ENCODE data around the gene TEX13C.
"Not testable (repeated sequence)": the region's sequence is repeated elsewhere in the genome, so short reads cannot be mapped to it uniquely, and the experiment has no call there.

TEX13C gene

GRCh38 chrX:125308653-125309052 is 11.0 kb upstream of the TEX13C start:
- no peak overlapping the region for H3K27ac ChIP-seq (ENCODE audit: low read depth, low read length, severe bottlenecking)
- no peaks in the 10 kb centered on the region for H3K4me1 ChIP-seq (ENCODE audit: control insufficient read depth, insufficient read depth, low read length, poor library complexity, severe bottlenecking)
- H3K9me3 ChIP-seq (ENCODE audit: control insufficient read depth, low read length): no peaks in the 10 kb centered on the region
- no peak overlapping the region for H3K4me3 ChIP-seq (ENCODE audit: extremely low read depth, insufficient read depth, low read length, poor library complexity, severe bottlenecking)
- no peaks in the 10 kb centered on the region for H3K36me3 ChIP-seq (ENCODE audit: control insufficient read depth, insufficient read depth, low read length)

GRCh38 chrX:125319166-125319565 is 505 bp upstream of the TEX13C start:
- not testable (repeated sequence) for H3K4me3 ChIP-seq (ENCODE audit: extremely low read depth, insufficient read depth, low read length, poor library complexity, severe bottlenecking); H3K27ac ChIP-seq (ENCODE audit: low read depth, low read length, severe bottlenecking); H3K9me3 ChIP-seq (ENCODE audit: control insufficient read depth, low read length); H3K4me1 ChIP-seq (ENCODE audit: control insufficient read depth, insufficient read depth, low read length, poor library complexity, severe bottlenecking); H3K36me3 ChIP-seq (ENCODE audit: control insufficient read depth, insufficient read depth, low read length)
- whole genome bisulfite sequencing, 2 experiments (ENCODE audit: insufficient coverage in 2 of 2): no CpG with 5 or more reads among the region's 17 CpGs

- H3K9me3 ChIP-seq (ENCODE audit: control insufficient read depth, low read length): no peaks in the 10 kb centered on the region
- no peaks in the 10 kb centered on the region for H3K4me1 ChIP-seq (ENCODE audit: control insufficient read depth, insufficient read depth, low read length, poor library complexity, severe bottlenecking)
- H3K4me3 ChIP-seq (ENCODE audit: extremely low read depth, insufficient read depth, low read length, poor library complexity, severe bottlenecking): no peak overlapping the region
- no peaks in the 10 kb centered on the region for H3K36me3 ChIP-seq (ENCODE audit: control insufficient read depth, insufficient read depth, low read length)
- no peak overlapping the region for H3K27ac ChIP-seq (ENCODE audit: low read depth, low read length, severe bottlenecking)
- WGBS, 2 experiments (ENCODE audit: insufficient coverage in 2 of 2): 60% methylated on average over 1 of the region's 2 CpGs; no CpG with 5 or more reads in 1 of the 2 experiments
Observed at GRCh38 chrX:125322431-125322830, 2.8 kb downstream of the TEX13C start.

GRCh38 chrX:125326599-125326998 is 6.9 kb downstream of the TEX13C start:
- no CpG with 5 or more reads among the region's 3 CpGs for WGBS, 2 experiments (ENCODE audit: insufficient coverage in 2 of 2)

GRCh38 chrX:125327891-125328290 is 8.2 kb downstream of the TEX13C start:
- Histone ChIP-seq H3K9me3 (ENCODE audit: control insufficient read depth, low read length) (no peaks in the 10 kb centered on the region), H3K36me3 (ENCODE audit: control insufficient read depth, insufficient read depth, low read length) (no peaks in the 10 kb centered on the region), H3K27ac (ENCODE audit: low read depth, low read length, severe bottlenecking) (no peak overlapping the region), H3K4me3 (ENCODE audit: extremely low read depth, insufficient read depth, low read length, poor library complexity, severe bottlenecking) (no peak overlapping the region), H3K4me1 (ENCODE audit: control insufficient read depth, insufficient read depth, low read length, poor library complexity, severe bottlenecking) (no peaks in the 10 kb centered on the region)
- WGBS, 2 experiments (ENCODE audit: insufficient coverage in 2 of 2): 89 to 100% methylated on average over 1 to 9 of the region's 12 CpGs

More at GRCh38 chrX:125326599-125326998, 6.9 kb downstream of the TEX13C start:
- Histone ChIP-seq H3K27ac (ENCODE audit: low read depth, low read length, severe bottlenecking) (no peak overlapping the region), H3K36me3 (ENCODE audit: control insufficient read depth, insufficient read depth, low read length) (no peaks in the 10 kb centered on the region), H3K9me3 (ENCODE audit: control insufficient read depth, low read length) (no peaks in the 10 kb centered on the region), H3K4me3 (ENCODE audit: extremely low read depth, insufficient read depth, low read length, poor library complexity, severe bottlenecking) (no peak overlapping the region), H3K4me1 (ENCODE audit: control insufficient read depth, insufficient read depth, low read length, poor library complexity, severe bottlenecking) (no peaks in the 10 kb centered on the region)

GRCh38 chrX:125333583-125333982 is 13.9 kb downstream of the TEX13C start:
- Histone ChIP-seq H3K36me3 (ENCODE audit: control insufficient read depth, insufficient read depth, low read length) (no peaks in the 10 kb centered on the region), H3K4me3 (ENCODE audit: extremely low read depth, insufficient read depth, low read length, poor library complexity, severe bottlenecking) (no peak overlapping the region), H3K27ac (ENCODE audit: low read depth, low read length, severe bottlenecking) (no peak overlapping the region), H3K4me1 (ENCODE audit: control insufficient read depth, insufficient read depth, low read length, poor library complexity, severe bottlenecking) (no peaks in the 10 kb centered on the region), H3K9me3 (ENCODE audit: control insufficient read depth, low read length) (no peaks in the 10 kb centered on the region)
- no CpG with 5 or more reads among the region's 2 CpGs for WGBS, 2 experiments (ENCODE audit: insufficient coverage in 2 of 2)

- Histone ChIP-seq H3K4me3 (ENCODE audit: extremely low read depth, insufficient read depth, low read length, poor library complexity, severe bottlenecking) (no peak overlapping the region), H3K9me3 (ENCODE audit: control insufficient read depth, low read length) (no peaks in the 10 kb centered on the region), H3K27ac (ENCODE audit: low read depth, low read length, severe bottlenecking) (no peak overlapping the region), H3K36me3 (ENCODE audit: control insufficient read depth, insufficient read depth, low read length) (no peaks in the 10 kb centered on the region), H3K4me1 (ENCODE audit: control insufficient read depth, insufficient read depth, low read length, poor library complexity, severe bottlenecking) (no peaks in the 10 kb centered on the region)
- 94% methylated on average over 4 of the region's 4 CpGs; no CpG with 5 or more reads in 1 of the 2 experiments for WGBS, 2 experiments (ENCODE audit: insufficient coverage in 2 of 2)
Observed at GRCh38 chrX:125340490-125340889, 20.8 kb downstream of the TEX13C start.

GRCh38 chrX:125374169-125374568 is 54.5 kb downstream of the TEX13C start:
- Histone ChIP-seq H3K36me3 (ENCODE audit: control insufficient read depth, insufficient read depth, low read length) (no peaks in the 10 kb centered on the region), H3K9me3 (ENCODE audit: control insufficient read depth, low read length) (no peaks in the 10 kb centered on the region), H3K4me3 (ENCODE audit: extremely low read depth, insufficient read depth, low read length, poor library complexity, severe bottlenecking) (no peak overlapping the region), H3K27ac (ENCODE audit: low read depth, low read length, severe bottlenecking) (no peak overlapping the region), H3K4me1 (ENCODE audit: control insufficient read depth, insufficient read depth, low read length, poor library complexity, severe bottlenecking) (no peaks in the 10 kb centered on the region)
- no CpG with 5 or more reads among the region's 1 CpG for WGBS, 2 experiments (ENCODE audit: insufficient coverage in 2 of 2)
